SU-DHL-6 (cell line): ENCODE measurements around the gene CHST15.

Experiments used
- CTCF ChIP-seq: fragments of 200-600 bp; sonication (generic); IDR thresholded peaks from one replicate; pipeline ENCODE4 v1.5.1; 2017; ENCODE audit warnings: antibody characterized with exemption, mild to moderate bottlenecking, low read length, moderate library complexity; ENCODE audit not compliant: insufficient read depth, poor library complexity, severe bottlenecking
- EZH2phosphoT487 ChIP-seq: fragments of 200-600 bp; sonication (generic), shearing (Covaris generic); conservative IDR thresholded peaks from 2 replicates; pipeline ENCODE4 v1.6.1; 2018; ENCODE audit warnings: mild to moderate bottlenecking, antibody characterized with exemption, low read length, moderate library complexity, mixed read lengths

- TF ChIP-seq CTCF (peak; percentile 92), EZH2phosphoT487 (no peak)
These were observed 98.8 kb downstream of the CHST15 start for GRCh38 chr10:123994417-123995081.
